ENCODE measurements around the gene TBCA. TPM values are rescaled to one million over a fixed set of nuclear protein-coding genes. Genes with fewer than 3 reads are reported as not detected.

Gene TBCA
- total and polyA plus RNA-seq, 4 donors, result 122 to 248 (median 154) TPM

DNA sequence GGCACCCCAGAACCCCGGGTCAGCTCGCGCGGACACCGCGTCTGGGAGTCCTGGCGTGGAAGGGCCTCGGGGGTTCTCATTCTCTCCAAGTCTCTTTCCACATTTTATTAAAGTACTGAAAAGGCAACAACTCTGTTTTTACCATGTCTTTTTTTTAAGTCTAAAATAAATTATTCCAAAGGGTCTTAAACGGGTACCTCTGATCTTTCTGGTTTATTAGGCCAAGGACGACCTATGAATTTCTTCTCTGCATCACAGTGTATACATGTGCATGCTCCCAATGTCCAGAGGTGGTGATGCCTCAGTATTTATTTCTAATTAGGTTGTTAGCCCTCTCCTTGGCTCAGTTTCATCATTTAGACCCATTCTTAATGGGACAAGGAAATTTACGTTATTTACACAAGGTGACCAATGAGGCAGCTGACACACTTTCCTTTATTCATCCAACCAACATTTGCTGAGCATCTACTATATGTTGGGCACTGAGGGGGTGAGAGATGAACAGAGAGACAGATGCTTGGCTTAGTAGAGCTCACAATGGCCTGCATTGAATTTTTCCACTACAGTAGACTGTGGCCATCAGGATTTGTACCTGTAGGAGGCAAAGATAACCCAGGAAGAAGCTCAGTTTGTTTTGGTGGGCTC lies 130.0 kb downstream of the TBCA start:
- H3K4me3 ChIP-seq, result no peak overlapping the region

DNA sequence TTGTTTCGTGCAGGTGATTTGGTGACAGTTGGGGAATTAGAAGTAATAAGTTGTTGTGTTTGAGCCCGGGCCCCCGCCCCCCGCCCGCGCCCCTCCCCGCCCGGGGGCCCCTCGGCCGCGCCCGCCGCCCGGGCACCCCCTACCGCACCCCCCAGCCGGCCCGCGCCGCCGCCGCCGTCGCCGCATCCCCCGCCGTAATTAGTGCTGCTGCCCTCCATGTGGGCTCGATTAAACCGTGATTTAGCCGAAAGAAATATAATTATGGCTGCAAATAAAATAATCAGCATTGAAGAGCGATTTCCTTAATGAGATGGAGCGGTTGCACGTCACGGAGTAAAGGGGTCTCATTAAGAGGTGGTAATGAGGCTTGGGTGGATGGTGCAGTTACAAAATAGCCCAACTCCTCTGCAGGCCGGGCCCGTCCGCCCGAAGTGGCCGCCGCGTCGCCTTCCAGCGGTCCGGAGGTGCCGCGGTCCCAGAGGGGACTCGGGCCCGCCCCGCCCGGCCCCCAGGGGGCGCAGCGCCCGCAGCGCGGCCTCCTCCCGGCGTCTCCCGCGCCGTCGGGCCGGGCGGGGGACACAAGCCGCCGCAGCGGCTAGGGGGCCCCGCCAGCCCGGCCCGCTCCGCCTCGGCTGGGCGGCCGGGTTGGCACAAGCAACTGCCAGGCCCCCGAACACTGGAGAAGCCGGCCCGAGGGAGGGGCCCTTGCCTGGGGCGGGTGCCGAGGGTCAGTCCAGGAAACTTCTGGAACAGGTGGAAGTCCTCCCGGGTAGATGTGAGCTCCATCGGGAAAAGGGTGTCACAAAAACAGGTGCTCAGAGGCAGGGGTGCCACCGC lies 130.8 kb downstream of the TBCA start:
- Histone ChIP-seq H3K36me3 (ENCODE audit: control insufficient read depth in 4 of 4, insufficient read depth in 4 of 4, low read length in 4 of 4) (no peaks in the 10 kb centered on the region), H3K9me3 (ENCODE audit: control insufficient read depth in 4 of 4, insufficient read depth in 3 of 4, low read length in 3 of 4) (peaks cover 0 to 7% (median 0%) of the 10 kb centered on the region in 4 donors), H3K27ac (ENCODE audit: low read depth in 1 of 2, low read length in 1 of 2) (no peak overlapping the region), H3K4me3 (no peak overlapping the region), H3K4me1 (ENCODE audit: control insufficient read depth in 5 of 5, insufficient read depth in 5 of 5, low read length in 5 of 5) (peaks cover 0 to 22% (median 8%) of the 10 kb centered on the region in 5 donors), H3K27me3 (ENCODE audit: control insufficient read depth in 3 of 3, insufficient read depth in 3 of 3, low read length in 2 of 3) (peaks cover 0 to 85% (median 82%) of the 10 kb centered on the region in 3 donors), H3K9ac (ENCODE audit: insufficient read depth in 1 of 2, low read length in 2 of 2) (no peak overlapping the region)
- ATAC-seq (ENCODE audit: insufficient read depth, low FRiP score), result no peak
- peak; percentile 30 to 47 (median 33) for DNase-seq
- WGBS, 2 donors, result 2 to 3% methylated on average over 60 to 80 of the region's 80 CpGs
- TF ChIP-seq, protein P1, sequence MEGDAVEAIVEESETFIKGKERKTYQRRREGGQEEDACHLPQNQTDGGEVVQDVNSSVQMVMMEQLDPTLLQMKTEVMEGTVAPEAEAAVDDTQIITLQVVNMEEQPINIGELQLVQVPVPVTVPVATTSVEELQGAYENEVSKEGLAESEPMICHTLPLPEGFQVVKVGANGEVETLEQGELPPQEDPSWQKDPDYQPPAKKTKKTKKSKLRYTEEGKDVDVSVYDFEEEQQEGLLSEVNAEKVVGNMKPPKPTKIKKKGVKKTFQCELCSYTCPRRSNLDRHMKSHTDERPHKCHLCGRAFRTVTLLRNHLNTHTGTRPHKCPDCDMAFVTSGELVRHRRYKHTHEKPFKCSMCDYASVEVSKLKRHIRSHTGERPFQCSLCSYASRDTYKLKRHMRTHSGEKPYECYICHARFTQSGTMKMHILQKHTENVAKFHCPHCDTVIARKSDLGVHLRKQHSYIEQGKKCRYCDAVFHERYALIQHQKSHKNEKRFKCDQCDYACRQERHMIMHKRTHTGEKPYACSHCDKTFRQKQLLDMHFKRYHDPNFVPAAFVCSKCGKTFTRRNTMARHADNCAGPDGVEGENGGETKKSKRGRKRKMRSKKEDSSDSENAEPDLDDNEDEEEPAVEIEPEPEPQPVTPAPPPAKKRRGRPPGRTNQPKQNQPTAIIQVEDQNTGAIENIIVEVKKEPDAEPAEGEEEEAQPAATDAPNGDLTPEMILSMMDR (IDR thresholded peaks at IDR 0.05; ENCODE audit: control extremely low read depth, extremely low read depth), result no peak

More for the DNA sequence above, 130.0 kb downstream of the TBCA start:
- ATAC-seq (ENCODE audit: insufficient read depth, low FRiP score) (no peak), DNase-seq (no peak)
- TF ChIP-seq, protein P1 (IDR thresholded peaks at IDR 0.05; ENCODE audit: control extremely low read depth, extremely low read depth), result no peak
- peaks cover 0 to 5% (median 0%) of the 10 kb centered on the region in 4 donors for H3K9me3 ChIP-seq (ENCODE audit: control insufficient read depth in 4 of 4, insufficient read depth in 3 of 4, low read length in 3 of 4)
- H3K36me3 ChIP-seq (ENCODE audit: control insufficient read depth in 4 of 4, insufficient read depth in 4 of 4, low read length in 4 of 4), result no peaks in the 10 kb centered on the region
- H3K27me3 ChIP-seq (ENCODE audit: control insufficient read depth in 3 of 3, insufficient read depth in 3 of 3, low read length in 2 of 3), result peaks cover 0 to 85% (median 79%) of the 10 kb centered on the region in 3 donors
- H3K9ac ChIP-seq (ENCODE audit: insufficient read depth in 1 of 2, low read length in 2 of 2), result no peak overlapping the region
- peaks cover 0 to 15% (median under 1%) of the 10 kb centered on the region in 5 donors for H3K4me1 ChIP-seq (ENCODE audit: control insufficient read depth in 5 of 5, insufficient read depth in 5 of 5, low read length in 5 of 5)
- no peak overlapping the region for H3K27ac ChIP-seq (ENCODE audit: low read depth in 1 of 2, low read length in 1 of 2)
- WGBS, 2 donors, result 44 to 46% methylated on average over 11 of the region's 11 CpGs

DNA sequence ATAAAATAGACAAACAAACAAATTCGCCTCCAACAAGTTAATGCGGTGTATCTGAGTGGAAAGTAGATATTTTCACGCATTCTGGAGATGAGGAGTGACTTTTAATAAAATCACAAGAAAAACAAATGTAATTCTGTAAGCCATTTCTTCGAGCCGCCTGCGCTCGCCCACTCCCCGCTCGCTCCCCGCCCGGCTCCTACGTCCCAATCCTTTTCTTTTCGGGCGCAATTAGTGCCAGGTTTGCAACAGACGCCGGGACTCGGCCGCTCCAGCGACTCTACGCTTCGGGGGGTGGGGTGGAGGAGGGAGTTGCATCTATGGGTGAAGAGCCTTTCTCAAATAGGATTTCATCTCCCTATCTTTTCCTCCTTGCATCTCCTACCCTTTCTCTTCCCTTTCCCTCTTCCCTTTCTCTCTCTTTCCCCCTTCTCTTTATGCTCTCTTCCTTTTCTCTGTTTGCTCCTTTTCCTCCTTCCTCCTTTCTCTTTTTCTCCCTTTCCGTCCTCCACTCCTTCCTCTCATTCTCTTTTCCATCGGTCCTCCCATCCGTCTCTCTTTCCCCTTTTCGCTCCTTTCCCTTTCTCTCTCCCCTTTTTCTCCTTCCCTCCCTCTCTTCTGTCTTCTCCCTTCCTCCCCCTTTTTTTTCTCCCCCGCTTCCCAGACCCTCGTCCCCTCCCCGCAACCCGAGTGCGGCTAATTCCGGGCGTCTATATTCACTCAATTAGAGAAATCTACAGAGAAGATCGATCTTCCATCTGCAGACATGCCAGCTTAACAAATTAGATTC lies 131.6 kb downstream of the TBCA start:
- 11 to 14% methylated on average over 32 to 33 of the region's 33 CpGs for WGBS, 2 donors

More for the DNA sequence above, 131.6 kb downstream of the TBCA start:
- no peak overlapping the region for H3K27ac ChIP-seq (ENCODE audit: low read depth in 1 of 2, low read length in 1 of 2)
- H3K4me3 ChIP-seq, result no peak overlapping the region
- TF ChIP-seq, protein P1 (IDR thresholded peaks at IDR 0.05; ENCODE audit: control extremely low read depth, extremely low read depth), result no peak
- H3K9ac ChIP-seq (ENCODE audit: insufficient read depth in 1 of 2, low read length in 2 of 2), result no peak overlapping the region
- H3K9me3 ChIP-seq (ENCODE audit: control insufficient read depth in 4 of 4, insufficient read depth in 3 of 4, low read length in 3 of 4), result peaks cover 0 to 7% (median 0%) of the 10 kb centered on the region in 4 donors
- DNase-seq (peak; percentile 16 to 43 (median 19)), ATAC-seq (ENCODE audit: insufficient read depth, low FRiP score) (no peak)
- peaks cover 0 to 91% (median 83%) of the 10 kb centered on the region in 3 donors for H3K27me3 ChIP-seq (ENCODE audit: control insufficient read depth in 3 of 3, insufficient read depth in 3 of 3, low read length in 2 of 3)
- peaks cover 0 to 25% (median 10%) of the 10 kb centered on the region in 5 donors for H3K4me1 ChIP-seq (ENCODE audit: control insufficient read depth in 5 of 5, insufficient read depth in 5 of 5, low read length in 5 of 5)
- H3K36me3 ChIP-seq (ENCODE audit: control insufficient read depth in 4 of 4, insufficient read depth in 4 of 4, low read length in 4 of 4), result no peaks in the 10 kb centered on the region

Data from lung (tissue), 12 donors.